Breast epithelium (tissue), 3 donors: ENCODE data around the gene REG1A.

Experiments
- POLR2A ChIP-seq: fragments of 450-650 bp; IDR thresholded peaks from one replicate; pipeline ENCODE4 v1.6.1; 2016; ENCODE audit warnings: antibody characterized with exemption, mild to moderate bottlenecking, moderate library complexity
- POLR2AphosphoS5 ChIP-seq, 3 donors: sonication (generic); formaldehyde crosslinking; IDR thresholded peaks; one replicate each; pipeline ENCODE4 v1.6.1; 2017; ENCODE audit warnings: antibody characterized with exemption in 3 of 3
- TF ChIP-seq, protein P1 (sequence below), 3 donors: fragments of 450-650 bp; IDR thresholded peaks; one replicate each; pipeline ENCODE4 v1.5.1; 2016 to 2017; ENCODE audit warnings: antibody characterized with exemption in 3 of 3, mild to moderate bottlenecking in 3 of 3, moderate library complexity in 3 of 3

DNA sequence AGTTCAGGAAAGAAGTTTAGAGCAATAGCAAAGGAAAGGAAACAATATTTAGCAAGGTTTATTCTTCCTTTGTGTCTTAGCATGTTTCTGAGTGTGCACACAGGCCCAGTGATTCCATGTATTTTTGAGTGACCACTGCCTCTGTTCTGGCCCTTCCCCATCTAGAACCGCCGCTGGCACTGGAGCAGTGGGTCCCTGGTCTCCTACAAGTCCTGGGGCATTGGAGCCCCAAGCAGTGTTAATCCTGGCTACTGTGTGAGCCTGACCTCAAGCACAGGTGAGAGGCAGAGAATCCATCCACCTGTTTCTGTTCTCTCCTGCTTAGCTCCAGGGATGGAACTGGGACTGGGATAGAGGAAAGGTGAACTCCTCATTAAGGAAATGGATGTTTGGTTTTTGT is 2.4 kb downstream of the REG1A start:
- TF ChIP-seq, protein P1, sequence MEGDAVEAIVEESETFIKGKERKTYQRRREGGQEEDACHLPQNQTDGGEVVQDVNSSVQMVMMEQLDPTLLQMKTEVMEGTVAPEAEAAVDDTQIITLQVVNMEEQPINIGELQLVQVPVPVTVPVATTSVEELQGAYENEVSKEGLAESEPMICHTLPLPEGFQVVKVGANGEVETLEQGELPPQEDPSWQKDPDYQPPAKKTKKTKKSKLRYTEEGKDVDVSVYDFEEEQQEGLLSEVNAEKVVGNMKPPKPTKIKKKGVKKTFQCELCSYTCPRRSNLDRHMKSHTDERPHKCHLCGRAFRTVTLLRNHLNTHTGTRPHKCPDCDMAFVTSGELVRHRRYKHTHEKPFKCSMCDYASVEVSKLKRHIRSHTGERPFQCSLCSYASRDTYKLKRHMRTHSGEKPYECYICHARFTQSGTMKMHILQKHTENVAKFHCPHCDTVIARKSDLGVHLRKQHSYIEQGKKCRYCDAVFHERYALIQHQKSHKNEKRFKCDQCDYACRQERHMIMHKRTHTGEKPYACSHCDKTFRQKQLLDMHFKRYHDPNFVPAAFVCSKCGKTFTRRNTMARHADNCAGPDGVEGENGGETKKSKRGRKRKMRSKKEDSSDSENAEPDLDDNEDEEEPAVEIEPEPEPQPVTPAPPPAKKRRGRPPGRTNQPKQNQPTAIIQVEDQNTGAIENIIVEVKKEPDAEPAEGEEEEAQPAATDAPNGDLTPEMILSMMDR (IDR thresholded peaks at IDR 0.05) = no peak
- TF ChIP-seq POLR2AphosphoS5 (IDR thresholded peaks at IDR 0.05) (no peak), POLR2A (no peak)
